ENCODE measurements around the gene CIITA. TPM values are rescaled to one million over a fixed set of nuclear protein-coding genes. Genes with fewer than 3 reads are reported as not detected.

CIITA gene
- total RNA-seq, 1 experiment from 2014 or later = not detected

- H3K23me2 ChIP-seq (ENCODE audit: insufficient read length, low read depth, low read length, poor library complexity, severe bottlenecking) = no peaks in the 10 kb centered on the region
- no peaks in the 10 kb centered on the region for H3K79me1 ChIP-seq (ENCODE audit: insufficient read depth, low read depth, low read length, poor library complexity, severe bottlenecking)
- H3K4me1 ChIP-seq (ENCODE audit: insufficient read depth, low read length) = no peaks in the 10 kb centered on the region
- H4K20me1 ChIP-seq (ENCODE audit: control insufficient read depth, insufficient read depth, insufficient read length) = no peaks in the 10 kb centered on the region
- Mint-ChIP-seq H3K4me1 (peaks cover 4 to 7% of the 10 kb centered on the region in 2 experiments; a peak in 3 of 4 replicates), H3K4me3 (no peak overlapping the region), H3K9me3 (peaks cover 0 to 3% of the 10 kb centered on the region in 2 experiments; a peak in 1 of 5 replicates), H3K27me3 (ENCODE audit: low read depth) (peaks cover 10% of the 10 kb centered on the region), H3K36me3 (ENCODE audit: insufficient read depth in 1 of 3, low read depth in 3 of 3) (no peaks in the 10 kb centered on the region), H3K27ac (no peak overlapping the region)
- no peak for DNase-seq
- H3K14ac ChIP-seq (ENCODE audit: insufficient read depth, low read length) = no peak overlapping the region
- no peak overlapping the region for H4K8ac ChIP-seq (replicated peaks; ENCODE audit: insufficient read length, low read depth, low read length)
- H3K56ac ChIP-seq (ENCODE audit: insufficient read length, low read depth, low read length) = no peak overlapping the region
- H2BK20ac ChIP-seq (ENCODE audit: low read depth, low read length, poor library complexity, severe bottlenecking) = no peak overlapping the region
- H2AK5ac ChIP-seq (ENCODE audit: insufficient read length, low read length) = no peak overlapping the region
- H3K27me3 ChIP-seq (ENCODE audit: insufficient read depth, low read length) = no peaks in the 10 kb centered on the region
- H2BK5ac ChIP-seq (ENCODE audit: insufficient read length, low read length) = no peak overlapping the region
- no peak overlapping the region for H2BK120ac ChIP-seq (ENCODE audit: low read depth, low read length, poor library complexity, severe bottlenecking)
- H3K9ac ChIP-seq (ENCODE audit: extremely low read depth, insufficient read length, low read length) = no peak overlapping the region
- H4K5ac ChIP-seq (ENCODE audit: insufficient read length, low read depth, low read length) = no peak overlapping the region
- no peaks in the 10 kb centered on the region for H3K79me2 ChIP-seq (ENCODE audit: insufficient read depth, low read length)
- H3K18ac ChIP-seq (ENCODE audit: insufficient read length, low read depth, low read length) = no peak overlapping the region
- H3T11ph ChIP-seq (ENCODE audit: low read length) = no peak overlapping the region
- no peak overlapping the region for H2AFZ ChIP-seq (ENCODE audit: low read length)
- no peak overlapping the region for H3K4me2 ChIP-seq (ENCODE audit: insufficient read depth, insufficient read length, low read length)
- no CpG with 5 or more reads among the region's 5 CpGs for WGBS (ENCODE audit: extremely low coverage, insufficient read length, low lambda C conversion rate)
- TF ChIP-seq, protein P1, sequence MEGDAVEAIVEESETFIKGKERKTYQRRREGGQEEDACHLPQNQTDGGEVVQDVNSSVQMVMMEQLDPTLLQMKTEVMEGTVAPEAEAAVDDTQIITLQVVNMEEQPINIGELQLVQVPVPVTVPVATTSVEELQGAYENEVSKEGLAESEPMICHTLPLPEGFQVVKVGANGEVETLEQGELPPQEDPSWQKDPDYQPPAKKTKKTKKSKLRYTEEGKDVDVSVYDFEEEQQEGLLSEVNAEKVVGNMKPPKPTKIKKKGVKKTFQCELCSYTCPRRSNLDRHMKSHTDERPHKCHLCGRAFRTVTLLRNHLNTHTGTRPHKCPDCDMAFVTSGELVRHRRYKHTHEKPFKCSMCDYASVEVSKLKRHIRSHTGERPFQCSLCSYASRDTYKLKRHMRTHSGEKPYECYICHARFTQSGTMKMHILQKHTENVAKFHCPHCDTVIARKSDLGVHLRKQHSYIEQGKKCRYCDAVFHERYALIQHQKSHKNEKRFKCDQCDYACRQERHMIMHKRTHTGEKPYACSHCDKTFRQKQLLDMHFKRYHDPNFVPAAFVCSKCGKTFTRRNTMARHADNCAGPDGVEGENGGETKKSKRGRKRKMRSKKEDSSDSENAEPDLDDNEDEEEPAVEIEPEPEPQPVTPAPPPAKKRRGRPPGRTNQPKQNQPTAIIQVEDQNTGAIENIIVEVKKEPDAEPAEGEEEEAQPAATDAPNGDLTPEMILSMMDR (conservative IDR thresholded peaks at IDR 0.05) = no peak
- no peak overlapping the region for H3K23ac ChIP-seq (ENCODE audit: insufficient read length, low read depth, low read length)
- H2BK15ac ChIP-seq (ENCODE audit: low read depth, low read length) = no peak overlapping the region
- H3K4ac ChIP-seq (ENCODE audit: low read depth, low read length) = no peak overlapping the region
- no peak overlapping the region for H3K27ac ChIP-seq (ENCODE audit: insufficient read length, low read depth, low read length)
- H2BK12ac ChIP-seq (ENCODE audit: insufficient read length, low read depth, low read length) = no peak overlapping the region
- H3K9me3 ChIP-seq (ENCODE audit: control insufficient read depth, low read depth, low read length) = no peaks in the 10 kb centered on the region
- H4K91ac ChIP-seq (ENCODE audit: insufficient read length, low read depth, low read length) = no peak overlapping the region
These were observed 43.7 kb upstream of the CIITA start for GRCh38 chr16:10833271-10833670.
